ENCODE data around the gene UIMC1. TPM values are rescaled to one million over a fixed set of nuclear protein-coding genes. Genes with fewer than 3 reads are reported as not detected.
A peak's percentile ranks its signal among the peaks of the same experiment; 100 is the strongest.

UIMC1 gene
- polyA plus RNA-seq, 3 donors, result 14.8 to 35.6 (median 19.1) TPM

- Mint-ChIP-seq H3K36me3 (no peaks in the 10 kb centered on the region), H3K27ac (no peak overlapping the region), H3K4me1 (peaks cover 4% of the 10 kb centered on the region), H3K9me3 (peaks cover 0 to 11% (median 3%) of the 10 kb centered on the region in 7 donors), H3K27me3 (ENCODE audit: low read depth in 3 of 3) (peaks cover 48 to 64% (median 49%) of the 10 kb centered on the region in 3 donors), H3K4me3 (peak overlapping the region in 1 of 2 donors; percentile 31)
- Histone ChIP-seq H3K36me3 (replicated peaks in 1 of 2; ENCODE audit: control insufficient read depth in 1 of 2, insufficient read depth in 2 of 2, low read length in 2 of 2) (no peaks in the 10 kb centered on the region), H4K20me1 (ENCODE audit: insufficient read depth, low read length) (no peaks in the 10 kb centered on the region), H3K9ac (ENCODE audit: insufficient read depth, low read length, poor library complexity, severe bottlenecking) (no peak overlapping the region), H3K9me3 (replicated peaks in 1 of 2; ENCODE audit: control insufficient read depth in 1 of 2, insufficient read depth in 1 of 2, low read length in 2 of 2) (no peaks in the 10 kb centered on the region), H2AFZ (ENCODE audit: insufficient read depth, low read depth, low read length, poor library complexity, severe bottlenecking) (no peak overlapping the region), H3K4me3 (replicated peaks in 1 of 3; ENCODE audit: low read depth in 2 of 3, low read length in 3 of 3) (no peak overlapping the region), H3K27me3 (ENCODE audit: control insufficient read depth in 2 of 2, insufficient read depth in 2 of 2, low read length in 2 of 2) (peaks cover 6 to 62% of the 10 kb centered on the region in 2 donors), H3K27ac (ENCODE audit: low read depth in 1 of 2, low read length in 2 of 2) (no peak overlapping the region), H3K79me2 (ENCODE audit: insufficient read depth, low read length) (no peaks in the 10 kb centered on the region), H3K4me1 (ENCODE audit: control insufficient read depth in 1 of 2, insufficient read depth in 2 of 2, low read length in 2 of 2) (no peaks in the 10 kb centered on the region), H3K4me2 (replicated peaks; ENCODE audit: extremely low read depth, low read length, poor library complexity, severe bottlenecking) (no peak overlapping the region)
- intact Hi-C loops (cut with micrococcal nuclease), result no loop called here
- WGBS (ENCODE audit: insufficient coverage), result 34% methylated on average over 5 of the region's 5 CpGs
- TF ChIP-seq CTCF (IDR thresholded peaks at IDR 0.05), result no peak
- DNase-seq, result no peak
These were observed 142.8 kb downstream of the UIMC1 start for GRCh38 chr5:176863765-176864098.

- H3K27me3 ChIP-seq (ENCODE audit: control insufficient read depth in 2 of 2, insufficient read depth in 2 of 2, low read length in 2 of 2), result peaks cover 6 to 57% of the 10 kb centered on the region in 2 donors
- no peak overlapping the region for H3K4me2 ChIP-seq (replicated peaks; ENCODE audit: extremely low read depth, low read length, poor library complexity, severe bottlenecking)
- no peaks in the 10 kb centered on the region for H3K36me3 Mint-ChIP-seq
- H3K9ac ChIP-seq (ENCODE audit: insufficient read depth, low read length, poor library complexity, severe bottlenecking), result no peak overlapping the region
- no peak overlapping the region for H3K27ac Mint-ChIP-seq
- DNase-seq, result no peak
- no peaks in the 10 kb centered on the region for H3K9me3 ChIP-seq (replicated peaks in 1 of 2; ENCODE audit: control insufficient read depth in 1 of 2, insufficient read depth in 1 of 2, low read length in 2 of 2)
- no peaks in the 10 kb centered on the region for H4K20me1 ChIP-seq (ENCODE audit: insufficient read depth, low read length)
- intact Hi-C loops (cut with micrococcal nuclease), result no loop called here
- H2AFZ ChIP-seq (ENCODE audit: insufficient read depth, low read depth, low read length, poor library complexity, severe bottlenecking), result no peak overlapping the region
- peaks cover 4% of the 10 kb centered on the region for H3K4me1 Mint-ChIP-seq
- H3K27me3 Mint-ChIP-seq (ENCODE audit: low read depth in 3 of 3), result peaks cover 46 to 62% (median 54%) of the 10 kb centered on the region in 3 donors
- 19% methylated on average over 12 of the region's 15 CpGs for WGBS (ENCODE audit: insufficient coverage)
- H3K4me1 ChIP-seq (ENCODE audit: control insufficient read depth in 1 of 2, insufficient read depth in 2 of 2, low read length in 2 of 2), result no peaks in the 10 kb centered on the region
- no peak for TF ChIP-seq CTCF (IDR thresholded peaks at IDR 0.05)
- no peaks in the 10 kb centered on the region for H3K79me2 ChIP-seq (ENCODE audit: insufficient read depth, low read length)
- H3K36me3 ChIP-seq (replicated peaks in 1 of 2; ENCODE audit: control insufficient read depth in 1 of 2, insufficient read depth in 2 of 2, low read length in 2 of 2), result no peaks in the 10 kb centered on the region
- H3K27ac ChIP-seq (ENCODE audit: low read depth in 1 of 2, low read length in 2 of 2), result no peak overlapping the region
- peak overlapping the region in 1 of 2 donors; percentile 68 for H3K4me3 Mint-ChIP-seq
- no peak overlapping the region for H3K4me3 ChIP-seq (replicated peaks in 1 of 3; ENCODE audit: low read depth in 2 of 3, low read length in 3 of 3)
- H3K9me3 Mint-ChIP-seq, result peaks cover 0 to 16% (median 6%) of the 10 kb centered on the region in 7 donors
These were observed 143.4 kb downstream of the UIMC1 start for GRCh38 chr5:176863041-176863764.

Data from CD14-positive monocyte (primary cell).